Ovary (tissue), 3 donors: ENCODE results near the gene NCAPD2.

Experiments
- EP300 ChIP-seq: sonication (generic); formaldehyde crosslinking; IDR thresholded peaks from one replicate; pipeline ENCODE4 v1.6.1; 2017; ENCODE audit warnings: antibody characterized with exemption
- POLR2A ChIP-seq: fragments of 450-650 bp; IDR thresholded peaks from one replicate; pipeline ENCODE4 v1.6.1; 2017; ENCODE audit warnings: antibody characterized with exemption, mild to moderate bottlenecking, moderate library complexity
- TF ChIP-seq, protein P1 (sequence below), 3 donors: fragments of 450-650 bp in 2 of 3; fragments of 200-600 bp in 1 of 3; IDR thresholded peaks; one replicate each; pipeline versions ENCODE4 v1.5.1 to v1.8.0; 2016 to 2022; ENCODE audit warnings: antibody characterized with exemption in 3 of 3, mild to moderate bottlenecking in 1 of 3
- donor health status: DM: no; HTN: no; CAD: no.

GRCh38 chr12:6493497-6494257 lies at the start of gene NCAPD2:
- TF ChIP-seq, protein P1, sequence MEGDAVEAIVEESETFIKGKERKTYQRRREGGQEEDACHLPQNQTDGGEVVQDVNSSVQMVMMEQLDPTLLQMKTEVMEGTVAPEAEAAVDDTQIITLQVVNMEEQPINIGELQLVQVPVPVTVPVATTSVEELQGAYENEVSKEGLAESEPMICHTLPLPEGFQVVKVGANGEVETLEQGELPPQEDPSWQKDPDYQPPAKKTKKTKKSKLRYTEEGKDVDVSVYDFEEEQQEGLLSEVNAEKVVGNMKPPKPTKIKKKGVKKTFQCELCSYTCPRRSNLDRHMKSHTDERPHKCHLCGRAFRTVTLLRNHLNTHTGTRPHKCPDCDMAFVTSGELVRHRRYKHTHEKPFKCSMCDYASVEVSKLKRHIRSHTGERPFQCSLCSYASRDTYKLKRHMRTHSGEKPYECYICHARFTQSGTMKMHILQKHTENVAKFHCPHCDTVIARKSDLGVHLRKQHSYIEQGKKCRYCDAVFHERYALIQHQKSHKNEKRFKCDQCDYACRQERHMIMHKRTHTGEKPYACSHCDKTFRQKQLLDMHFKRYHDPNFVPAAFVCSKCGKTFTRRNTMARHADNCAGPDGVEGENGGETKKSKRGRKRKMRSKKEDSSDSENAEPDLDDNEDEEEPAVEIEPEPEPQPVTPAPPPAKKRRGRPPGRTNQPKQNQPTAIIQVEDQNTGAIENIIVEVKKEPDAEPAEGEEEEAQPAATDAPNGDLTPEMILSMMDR (IDR thresholded peaks at IDR 0.05), result peak in 2 of 3 donors; percentile 60 to 83
- TF ChIP-seq POLR2A (no peak), EP300 (no peak)
